B cell (primary cell): ENCODE measurements around the gene JARID2. TPM values are rescaled to one million over a fixed set of nuclear protein-coding genes. Genes with fewer than 3 reads are reported as not detected.

Experiments used
- ATAC-seq: fragments of 200-7000 bp; cut with Tn5 transposase; one replicate; pipeline ENCODE4 v1.10.0; 2021; ENCODE audit warnings: low read depth, mild to moderate bottlenecking, moderate number of reproducible peaks, moderate library complexity
- CTCF ChIA-PET: fragments of 350-600 bp; sonication (Branson Sonifier 250); formaldehyde crosslinking; loops from one replicate; lab custom pipeline; 2021; ENCODE audit warnings: antibody characterized with exemption, inconsistent platforms; lab: Charles Lee
- POLR2A ChIA-PET: fragments of 350-600 bp; sonication (Branson Sonifier 250); formaldehyde crosslinking; loops from one replicate; lab custom pipeline; 2021; ENCODE audit warnings: antibody characterized with exemption; lab: Charles Lee
- DNase-seq: peaks from one replicate; pipeline ENCODE4 v3.0.0; 2013
- H2AFZ ChIP-seq: 2 replicates; pipeline ENCODE4 v1.6.1; 2012; ENCODE audit warnings: mild to moderate bottlenecking, low read depth, low read length; ENCODE audit not compliant: insufficient read depth, poor library complexity, severe bottlenecking
- H3K27ac ChIP-seq, 2 donors: 1 replicate in 1 of 2; 2 replicates in 1 of 2; pipeline ENCODE4 v1.5.1; 2012 to 2013; ENCODE audit warnings: low read length in 2 of 2, mild to moderate bottlenecking in 2 of 2, moderate library complexity in 1 of 2
- H3K27me3 ChIP-seq, 4 experiments: fragments of 200-600 bp in 1 of 4; sonication (generic) in 1 of 4; replicated peaks in 1 of 4; 1 replicate in 2 of 4; 2 replicates in 2 of 4; pipeline versions ENCODE4 v1.6.1 to v1.7.0; 2013 to 2016; ENCODE audit warnings: low read length in 3 of 4, mild to moderate bottlenecking in 2 of 4, mixed read lengths in 1 of 4, moderate library complexity in 1 of 4; ENCODE audit not compliant: insufficient read depth in 4 of 4, control insufficient read depth in 3 of 4; ENCODE audit errors: control extremely low read depth in 1 of 4
- H3K36me3 ChIP-seq, 2 experiments: replicated peaks in 1 of 2; 1 replicate in 1 of 2; 2 replicates in 1 of 2; pipeline versions ENCODE4 v1.6.1 to v1.7.1; 2013; ENCODE audit warnings: low read length in 1 of 2; ENCODE audit not compliant: insufficient read depth in 2 of 2, control insufficient read depth in 1 of 2; ENCODE audit errors: control extremely low read depth in 1 of 2, extremely low read depth in 1 of 2
- H3K4me1 ChIP-seq, 2 donors: fragments of 200-600 bp in 1 of 2; sonication (generic) in 1 of 2; 1 replicate in 1 of 2; 2 replicates in 1 of 2; pipeline versions ENCODE4 v1.5.1 to v1.6.1; 2013 to 2017; ENCODE audit warnings: low read length in 2 of 2; ENCODE audit not compliant: control insufficient read depth in 2 of 2, insufficient read depth in 2 of 2
- H3K4me2 ChIP-seq: replicated peaks from 2 replicates; pipeline ENCODE3; 2012; ENCODE audit warnings: mild to moderate bottlenecking, low read depth, low read length; ENCODE audit not compliant: poor library complexity, severe bottlenecking
- H3K4me3 ChIP-seq, 5 experiments: fragments of 200-600 bp in 1 of 5; sonication (generic) in 1 of 5; 1 replicate in 3 of 5; 2 replicates in 2 of 5; pipeline versions ENCODE4 v1.5.1 to v1.7.0; 2011 to 2016; ENCODE audit warnings: low read length in 4 of 5, mild to moderate bottlenecking in 4 of 5, low read depth in 2 of 5, control low read depth in 1 of 5, moderate library complexity in 1 of 5; ENCODE audit not compliant: insufficient read depth in 1 of 5; ENCODE audit errors: control extremely low read depth in 1 of 5, extremely low read depth in 1 of 5
- H3K79me2 ChIP-seq: fragments of 200-600 bp; sonication (generic); one replicate; pipeline ENCODE4 v1.6.0; 2016; ENCODE audit warnings: low read length; ENCODE audit not compliant: control insufficient read depth, insufficient read depth
- H3K9ac ChIP-seq: fragments of 200-600 bp; sonication (generic); 2 replicates; pipeline ENCODE4 v1.6.1; 2017; ENCODE audit warnings: mild to moderate bottlenecking, low read length, moderate library complexity
- H3K9me3 ChIP-seq, 3 donors: one replicate each; pipeline versions ENCODE4 v1.6.1 to v1.7.1; 2013; ENCODE audit warnings: low read length in 2 of 3; ENCODE audit not compliant: control insufficient read depth in 2 of 3, insufficient read depth in 1 of 3; ENCODE audit errors: control extremely low read depth in 1 of 3
- H4K20me1 ChIP-seq: 2 replicates; pipeline ENCODE4 v1.6.0; 2012; ENCODE audit warnings: mild to moderate bottlenecking, low read length; ENCODE audit not compliant: insufficient read depth, control insufficient read depth, poor library complexity, severe bottlenecking
- H3K27ac Mint-ChIP-seq: one replicate; pipeline ENCODE4 v1.8.0; 2021; ENCODE audit warnings: mixed read lengths
- H3K27me3 Mint-ChIP-seq: one replicate; pipeline ENCODE4 v1.8.0; 2021; ENCODE audit warnings: mixed read lengths
- H3K4me1 Mint-ChIP-seq: one replicate; pipeline ENCODE4 v1.8.0; 2021; ENCODE audit warnings: mixed read lengths
- H3K4me3 Mint-ChIP-seq: one replicate; pipeline ENCODE4 v1.8.0; 2021; ENCODE audit warnings: mixed read lengths
- H3K9me3 Mint-ChIP-seq: one replicate; pipeline ENCODE4 v1.8.0; 2022; ENCODE audit warnings: mixed read lengths; ENCODE audit not compliant: insufficient read depth
- CTCF ChIP-seq: fragments of 200-600 bp; IDR thresholded peaks from one replicate; pipeline ENCODE4 v1.8.0; 2022; ENCODE audit warnings: antibody characterized with exemption, mild to moderate bottlenecking
- EZH2 ChIP-seq: IDR thresholded peaks from 2 replicates; pipeline ENCODE4 v1.6.1; 2012; ENCODE audit warnings: borderline replicate concordance, low read depth, mild to moderate bottlenecking, moderate library complexity, low read length; ENCODE audit not compliant: insufficient read depth, poor library complexity, severe bottlenecking
- WGBS: methylation state at CpG from one replicate; pipeline ENCODE4 v1.1.5; 2013; ENCODE audit warnings: missing lambda C conversion rate; ENCODE audit not compliant: insufficient coverage; 5-methylcytosine and 5-hydroxymethylcytosine counted together
- intact Hi-C: fragments of 100-400 bp; cut with micrococcal nuclease; formaldehyde crosslinking; loops from one replicate; pipeline ENCODE4 v1.10.0; 2022
- polyA plus RNA-seq: library from polyadenylated mRNA; depleted of rRNA; stranded (reverse); fragments of >200 nt; gene quantifications from 2 replicates; pipeline ENCODE4 v1.2.3, GENCODE V29; 2012
- total RNA-seq, 2 donors: library from RNA; stranded (reverse); fragments of 120-200 nt in 1 of 2; gene quantifications; 1 replicate in 1 of 2; 2 replicates in 1 of 2; pipeline versions ENCODE4 v1.2.3 to v1.2.4, GENCODE V29; 2013 to 2022

The JARID2 gene
- total and polyA plus RNA-seq, 2 donors (not counting 1 experiment from before 2014, with no cell fraction given) = 11.0 to 58.1 TPM

GRCh38 chr6:15270402-15270801 lies 24.5 kb downstream of the JARID2 start:
- Histone ChIP-seq H3K27me3 (no peaks in the 10 kb centered on the region), H3K4me3 (no peak overlapping the region), H4K20me1 (peaks cover 73% of the 10 kb centered on the region), H3K36me3 (no peaks in the 10 kb centered on the region), H3K27ac (no peak overlapping the region), H3K9ac (no peak overlapping the region), H3K9me3 (no peaks in the 10 kb centered on the region), H3K79me2 (peaks cover 100% of the 10 kb centered on the region), H3K4me2 (no peak overlapping the region), H2AFZ (no peak overlapping the region), H3K4me1 (peaks cover 55 to 62% of the 10 kb centered on the region in 2 donors)
- peaks cover 87% of the 10 kb centered on the region for H3K4me1 Mint-ChIP-seq
- DNase-seq = no peak
- H3K9me3 Mint-ChIP-seq = no peaks in the 10 kb centered on the region
- 92% methylated on average over 2 of the region's 2 CpGs for WGBS
- H3K4me3 Mint-ChIP-seq = no peak overlapping the region
- ChIA-PET POLR2A (no interaction called here), CTCF (interaction anchor here (1.1 kb wide), 2 partner anchors 17 to 118 kb away, joined by 3 read pairs; no protein-coding TSS in a partner anchor)
- TF ChIP-seq EZH2 = no peak
- TF ChIP-seq CTCF = no peak
- intact Hi-C loops = no loop called here
- no peaks in the 10 kb centered on the region for H3K27me3 Mint-ChIP-seq
- no peak for ATAC-seq
- H3K27ac Mint-ChIP-seq = no peak overlapping the region

- H3K27ac ChIP-seq = no peak overlapping the region
- no peak overlapping the region for H3K4me3 ChIP-seq
- peaks cover 77% of the 10 kb centered on the region for H4K20me1 ChIP-seq
- H3K4me3 Mint-ChIP-seq = no peak overlapping the region
- H3K9me3 ChIP-seq = no peaks in the 10 kb centered on the region
- H3K27ac Mint-ChIP-seq = no peak overlapping the region
- TF ChIP-seq CTCF (no peak), EZH2 (no peak)
- intact Hi-C loops = no loop called here
- H3K4me1 ChIP-seq = peaks cover 41 to 50% of the 10 kb centered on the region in 2 donors
- peaks cover 100% of the 10 kb centered on the region for H3K79me2 ChIP-seq
- WGBS = no CpG with 5 or more reads among the region's 1 CpG
- DNase-seq (no peak), ATAC-seq (no peak)
- no peaks in the 10 kb centered on the region for H3K27me3 ChIP-seq
- no peaks in the 10 kb centered on the region for H3K9me3 Mint-ChIP-seq
- no peak overlapping the region for H3K4me2 ChIP-seq
- ChIA-PET CTCF (no interaction called here), POLR2A (no interaction called here)
- no peaks in the 10 kb centered on the region for H3K36me3 ChIP-seq
- H3K4me1 Mint-ChIP-seq = peaks cover 86% of the 10 kb centered on the region
- no peak overlapping the region for H3K9ac ChIP-seq
- H2AFZ ChIP-seq = no peak overlapping the region
- H3K27me3 Mint-ChIP-seq = no peaks in the 10 kb centered on the region
Measured at GRCh38 chr6:15272562-15272961, 26.7 kb downstream of the JARID2 start.
